HCT116 (cell line): ENCODE results near the gene PLAU. TPM values are rescaled to one million over a fixed set of nuclear protein-coding genes. Genes with fewer than 3 reads are reported as not detected.
A peak's percentile ranks its signal among the peaks of the same experiment; 100 is the strongest.

Source experiments
- ATAC-seq: fragments of 200-7000 bp; cut with Tn5 transposase; 2 replicates; pipeline ENCODE4 v1.9.1; 2020; ENCODE audit warnings: mild to moderate bottlenecking, moderate library complexity
- BruUV-seq: library from RNA; stranded (reverse); fragments of 400-500 nt; replicated peaks from 2 replicates; lab custom pipeline; 2021; lab: Mats Ljungman, UMichigan
- CTCF ChIA-PET: fragments of 300-600 bp; sonication (Branson Sonifier 250); formaldehyde crosslinking; loops from one replicate; lab custom pipeline; 2021; ENCODE audit warnings: antibody characterized with exemption; lab: Charles Lee
- POLR2A ChIA-PET: fragments of 300-600, 350-600 bp; sonication (Branson Sonifier 250); formaldehyde crosslinking; loops from one replicate; lab custom pipeline; 2021; ENCODE audit warnings: antibody characterized with exemption; lab: Charles Lee
- RAD21 ChIA-PET, 2 experiments: fragments of 300-600 bp; sonication (Branson Sonifier 250); formaldehyde crosslinking; loops; one replicate each; lab custom pipeline; 2023; ENCODE audit warnings: low total read pairs in 2 of 2; ENCODE audit not compliant: uncharacterized antibody in 2 of 2, unreplicated experiment in 2 of 2, low non-redundant PET in 1 of 2; lab: Charles Lee
- DNase-seq: peaks from one replicate; pipeline ENCODE4 v3.0.0-alpha.2; 2010; ENCODE audit warnings: low read depth, low spot score
- H2AFZ ChIP-seq: fragments of 200-600 bp; shearing (Covaris generic), sonication (generic); 2 replicates; pipeline ENCODE4 v1.6.1; 2017; ENCODE audit warnings: low read depth, mixed run types, mixed read lengths, antibody characterized with exemption, low read length; ENCODE audit not compliant: poor library complexity, severe bottlenecking
- H3K27ac ChIP-seq: 2 replicates; pipeline ENCODE4 v1.5.1; 2012; ENCODE audit warnings: low read depth, low read length
- H3K27me3 ChIP-seq: fragments of 200-600 bp; sonication (generic); 2 replicates; pipeline ENCODE4 v1.6.1; 2016; ENCODE audit warnings: mixed run types, low read length, mixed read lengths; ENCODE audit not compliant: insufficient read depth
- H3K36me3 ChIP-seq, 2 experiments: fragments of 200-500 bp in 1 of 2; fragments of 200-600 bp in 1 of 2; sonication (Bioruptor generic) in 1 of 2; sonication (generic) in 1 of 2; 2 replicates each; pipeline versions ENCODE4 v1.5.1 to v1.6.1; 2014 to 2016; ENCODE audit warnings: low read length in 2 of 2, inconsistent platforms in 1 of 2, mixed read lengths in 1 of 2, mixed run types in 1 of 2; ENCODE audit not compliant: insufficient read depth in 2 of 2, control insufficient read depth in 1 of 2
- H3K4me1 ChIP-seq, 2 experiments: fragments of 200-600 bp in 1 of 2; sonication (generic) in 1 of 2; 2 replicates each; pipeline versions ENCODE4 v1.5.1 to v1.6.1; 2012 to 2017; ENCODE audit warnings: low read length in 2 of 2, inconsistent platforms in 1 of 2, mild to moderate bottlenecking in 1 of 2, mixed read lengths in 1 of 2, mixed run types in 1 of 2, moderate library complexity in 1 of 2; ENCODE audit not compliant: insufficient read depth in 2 of 2, control insufficient read depth in 1 of 2
- H3K4me2 ChIP-seq: fragments of 200-600 bp; sonication (generic); 2 replicates; pipeline ENCODE4 v1.6.1; 2017; ENCODE audit warnings: mixed run types, low read length, mixed read lengths
- H3K4me3 ChIP-seq, 2 experiments: fragments of 200-600 bp in 1 of 2; sonication (generic) in 1 of 2; replicated peaks in 1 of 2; 2 replicates each; pipeline ENCODE4 v1.5.1; 2011 to 2016; ENCODE audit warnings: low read length in 2 of 2, control low read depth in 1 of 2, low read depth in 1 of 2, mild to moderate bottlenecking in 1 of 2, mixed read lengths in 1 of 2, mixed run types in 1 of 2
- H3K79me2 ChIP-seq: fragments of 200-600 bp; sonication (generic); 2 replicates; pipeline ENCODE4 v1.6.1; 2017; ENCODE audit warnings: mild to moderate bottlenecking, mixed run types, low read length, moderate library complexity, mixed read lengths; ENCODE audit not compliant: insufficient read depth
- H3K9ac ChIP-seq: fragments of 200-600 bp; sonication (generic); 2 replicates; pipeline ENCODE4 v1.6.1; 2016; ENCODE audit warnings: low read length, mixed read lengths
- H3K9me2 ChIP-seq: fragments of 200-600 bp; sonication (generic), shearing (Covaris generic); 2 replicates; pipeline ENCODE4 v1.6.1; 2017; ENCODE audit warnings: mixed run types, mild to moderate bottlenecking, moderate library complexity; ENCODE audit not compliant: insufficient read depth
- H3K9me3 ChIP-seq, 2 experiments: fragments of 200-500 bp in 1 of 2; fragments of 200-600 bp in 1 of 2; sonication (Bioruptor generic) in 1 of 2; sonication (generic) in 1 of 2; 2 replicates each; pipeline ENCODE4 v1.6.1; 2014 to 2017; ENCODE audit warnings: low read length in 2 of 2, mixed read lengths in 2 of 2, inconsistent platforms in 1 of 2, low read depth in 1 of 2, mild to moderate bottlenecking in 1 of 2, mixed run types in 1 of 2, moderate library complexity in 1 of 2; ENCODE audit not compliant: control insufficient read depth in 1 of 2, insufficient read depth in 1 of 2
- H4K20me1 ChIP-seq: fragments of 200-600 bp; sonication (generic), shearing (Covaris generic); 2 replicates; pipeline ENCODE4 v1.6.1; 2017; ENCODE audit warnings: mixed run types, mild to moderate bottlenecking, moderate library complexity; ENCODE audit not compliant: insufficient read depth
- ATF3 ChIP-seq: IDR thresholded peaks from 2 replicates; pipeline ENCODE4 v1.6.1; 2012
- CBX3 ChIP-seq: IDR thresholded peaks from 2 replicates; pipeline ENCODE4 v1.6.1; 2012; ENCODE audit warnings: low read depth
- CEBPB ChIP-seq: IDR thresholded peaks from 2 replicates; pipeline ENCODE4 v1.6.1; 2012; ENCODE audit warnings: low read depth
- CTCF ChIP-seq, 3 experiments: fragments of 200-600 bp in 1 of 3; sonication (generic) in 1 of 3; IDR thresholded peaks in 2 of 3; conservative IDR thresholded peaks in 1 of 3; 2 replicates each; pipeline ENCODE4 v1.5.1; 2012 to 2017; ENCODE audit warnings: low read depth in 2 of 3, low read length in 2 of 3, antibody characterized with exemption in 1 of 3, borderline replicate concordance in 1 of 3, control low read depth in 1 of 3, mild to moderate bottlenecking in 1 of 3, mixed read lengths in 1 of 3, mixed run types in 1 of 3, moderate library complexity in 1 of 3; ENCODE audit not compliant: insufficient read depth in 1 of 3
- ELF1 ChIP-seq: IDR thresholded peaks from 2 replicates; pipeline ENCODE4 v1.6.1; 2012; ENCODE audit warnings: low read depth, borderline replicate concordance
- EZH2 ChIP-seq: fragments of 200-600 bp; sonication (generic); IDR thresholded peaks from 2 replicates; pipeline ENCODE4 v1.6.1; 2017; ENCODE audit warnings: antibody characterized with exemption, mixed run types
- EZH2phosphoT487 ChIP-seq: fragments of 200-600 bp; IDR thresholded peaks from 2 replicates; pipeline ENCODE4 v1.6.1; 2018; ENCODE audit warnings: antibody characterized with exemption, borderline replicate concordance
- FOSL1 ChIP-seq: IDR thresholded peaks from 2 replicates; pipeline ENCODE4 v1.6.1; 2012; ENCODE audit warnings: low read depth
- POLR2A ChIP-seq: IDR thresholded peaks from 2 replicates; pipeline ENCODE4 v1.7.0; 2011; ENCODE audit warnings: borderline replicate concordance; ENCODE audit not compliant: insufficient read depth, insufficient read length; ENCODE audit errors: extremely low read depth
- POLR2AphosphoS5 ChIP-seq: IDR thresholded peaks from 2 replicates; pipeline ENCODE4 v1.6.1; 2011; ENCODE audit warnings: mild to moderate bottlenecking, low read depth, low read length, moderate library complexity
- SIN3A ChIP-seq: IDR thresholded peaks from 2 replicates; pipeline ENCODE4 v1.6.1; 2012; ENCODE audit warnings: low read depth
- SRF ChIP-seq: IDR thresholded peaks from 2 replicates; pipeline ENCODE4 v1.6.1; 2012; ENCODE audit warnings: low read depth
- TCF7L2 ChIP-seq: IDR thresholded peaks from 2 replicates; pipeline ENCODE4 v1.7.0; 2011; ENCODE audit warnings: borderline replicate concordance, inconsistent platforms; ENCODE audit not compliant: insufficient read depth, insufficient read length; ENCODE audit errors: extremely low read depth
- YY1 ChIP-seq: IDR thresholded peaks from 2 replicates; pipeline ENCODE4 v1.6.1; 2011; ENCODE audit warnings: low read length, low read depth, moderate library complexity, mild to moderate bottlenecking; ENCODE audit not compliant: insufficient replicate concordance; ENCODE audit errors: extremely low read depth
- ZBTB33 ChIP-seq: IDR thresholded peaks from 2 replicates; pipeline ENCODE4 v1.6.1; 2011; ENCODE audit warnings: mild to moderate bottlenecking, low read length, moderate library complexity; ENCODE audit not compliant: insufficient replicate concordance; ENCODE audit errors: extremely low read depth
- ZFX ChIP-seq: fragments of 450-650 bp; IDR thresholded peaks from 2 replicates; pipeline ENCODE4 v1.6.1; 2017
- ZNF274 ChIP-seq: fragments of 200-500 bp; sonication (Bioruptor generic); IDR thresholded peaks from 2 replicates; pipeline ENCODE4 v1.6.1; 2014; ENCODE audit warnings: mild to moderate bottlenecking, low read depth, low read length, inconsistent platforms
- intact Hi-C: fragments of 100-400 bp; cut with micrococcal nuclease; formaldehyde crosslinking; loops from 2 replicates; pipeline ENCODE4 v1.10.0; 2022
- total RNA-seq: library from RNA; stranded (reverse); gene quantifications from one replicate; pipeline ENCODE4 v1.2.1, GENCODE V29; 2021; ENCODE audit not compliant: unreplicated experiment

Gene PLAU
- total RNA-seq, 1 experiment from 2014 or later = 60.3 TPM

- CTCF ChIA-PET = interaction anchor here (1.1 to 7.9 kb wide), 16 partner anchors 8 to 1348 kb away, joined by 3 to 142 read pairs (median 10); partner anchors contain the start of genes COMTD1 and VCL
- POLR2A ChIA-PET = interaction anchor here (0.6 to 9.5 kb wide), 19 partner anchors 8 to 336 kb away, joined by 3 to 98 read pairs (median 9); partner anchors contain the start of genes PLAU and VCL
- Histone ChIP-seq H3K9me3 (no peaks in the 10 kb centered on the region), H3K4me3 (peak overlapping the region; percentile 32 to 52), H3K4me2 (peak overlapping the region; percentile 89), H4K20me1 (no peaks in the 10 kb centered on the region), H3K4me1 (peaks cover 53 to 82% of the 10 kb centered on the region in 2 experiments), H3K9ac (peak overlapping the region; percentile 67), H3K9me2 (no peaks in the 10 kb centered on the region), H3K79me2 (no peaks in the 10 kb centered on the region), H2AFZ (no peak overlapping the region), H3K27me3 (no peaks in the 10 kb centered on the region), H3K36me3 (no peaks in the 10 kb centered on the region), H3K27ac (peak overlapping the region; percentile 95)
- no peak for TF ChIP-seq ATF3
- peak; percentile 56 for TF ChIP-seq ZBTB33
- no peak for TF ChIP-seq EZH2phosphoT487
- TF ChIP-seq ZNF274 = no peak
- no peak for TF ChIP-seq SRF
- no peak for TF ChIP-seq ELF1
- no peak for TF ChIP-seq POLR2A
- no peak for TF ChIP-seq ZFX
- peak; percentile 88 for TF ChIP-seq POLR2AphosphoS5
- no peak for TF ChIP-seq CBX3
- no peak for TF ChIP-seq SIN3A
- no peak for TF ChIP-seq CTCF (IDR thresholded peaks at IDR 0.05 in 2 of 3, conservative IDR thresholded peaks at IDR 0.05 in 1 of 3; ENCODE audit: borderline replicate concordance in 1 of 3, insufficient read depth in 1 of 3, low read depth in 2 of 3, low read length in 2 of 3)
- TF ChIP-seq CEBPB = no peak
- TF ChIP-seq EZH2 = no peak
- no peak for TF ChIP-seq FOSL1
- peak; percentile 92 for TF ChIP-seq TCF7L2
- peak; percentile 69 for TF ChIP-seq YY1
- BruUV-seq = no TSS peak
- ATAC-seq (peak; percentile 72), DNase-seq (peak; percentile 88)
- RAD21 ChIA-PET = interaction anchor here (0.8 to 4.7 kb wide), 12 partner anchors 19 to 194 kb away, joined by 3 to 47 read pairs (median 8); no protein-coding TSS in a partner anchor
- intact Hi-C loops = loop anchor here (2.0 to 5.0 kb wide), 5 partner anchors 23 to 345 kb away; partner anchors contain the start of genes PLAU and VCL
Measured at GRCh38 chr10:73887294-73888039, 23.5 kb upstream of the PLAU start.
